CD4-positive, alpha-beta memory T cell (primary cell): ENCODE results near the gene GOLT1A. TPM values are rescaled to one million over a fixed set of nuclear protein-coding genes. Genes with fewer than 3 reads are reported as not detected.

Experiments used
- CTCF ChIA-PET: fragments of 350-600 bp; sonication (Branson Sonifier 250); formaldehyde crosslinking; loops from one replicate; lab custom pipeline; 2021; ENCODE audit warnings: inconsistent platforms; ENCODE audit not compliant: partially characterized antibody; lab: Charles Lee
- POLR2A ChIA-PET: fragments of 350-600 bp; sonication (Branson Sonifier 250); formaldehyde crosslinking; loops from one replicate; lab custom pipeline; 2021; ENCODE audit not compliant: partially characterized antibody; lab: Charles Lee
- DNase-seq, 5 donors: peaks; one replicate each; pipeline versions ENCODE4 v3.0.0 to v3.0.0-alpha.2; 2020 to 2022; ENCODE audit warnings: mixed read lengths in 1 of 5
- H3K27ac ChIP-seq: one replicate; pipeline ENCODE4 v1.7.0; 2013; ENCODE audit warnings: low read depth, low read length
- H3K27me3 ChIP-seq: 2 replicates; pipeline ENCODE4 v1.7.0; 2013; ENCODE audit warnings: mild to moderate bottlenecking, low read length, moderate library complexity; ENCODE audit not compliant: insufficient read depth
- H3K36me3 ChIP-seq: 2 replicates; pipeline ENCODE4 v1.7.0; 2013; ENCODE audit warnings: mild to moderate bottlenecking, low read length, moderate library complexity; ENCODE audit not compliant: insufficient read depth
- H3K4me1 ChIP-seq: 2 replicates; pipeline ENCODE4 v1.7.0; 2013; ENCODE audit warnings: mild to moderate bottlenecking, low read length, moderate library complexity; ENCODE audit not compliant: insufficient read depth
- H3K4me3 ChIP-seq, 2 donors: one replicate each; pipeline ENCODE4 v1.7.0; 2013; ENCODE audit warnings: low read length in 2 of 2, mild to moderate bottlenecking in 1 of 2
- H3K9me3 ChIP-seq, 2 donors: one replicate each; pipeline ENCODE4 v1.7.0; 2013; ENCODE audit warnings: low read length in 2 of 2, control low read depth in 1 of 2; ENCODE audit not compliant: control insufficient read depth in 1 of 2
- H3K27ac Mint-ChIP-seq, 7 donors: one replicate each; pipeline ENCODE4 v1.8.0; 2020 to 2021; ENCODE audit warnings: mixed read lengths in 7 of 7, mild to moderate bottlenecking in 6 of 7, inconsistent platforms in 3 of 7, moderate library complexity in 3 of 7
- H3K27me3 Mint-ChIP-seq, 2 donors: one replicate each; pipeline ENCODE4 v1.8.0; 2020 to 2021; ENCODE audit warnings: mixed read lengths in 2 of 2
- H3K36me3 Mint-ChIP-seq, 2 donors: one replicate each; pipeline ENCODE4 v1.8.0; 2020 to 2021; ENCODE audit warnings: mixed read lengths in 2 of 2, inconsistent platforms in 1 of 2, mild to moderate bottlenecking in 1 of 2
- H3K4me1 Mint-ChIP-seq, 4 donors: one replicate each; pipeline ENCODE4 v1.8.0; 2020 to 2021; ENCODE audit warnings: mixed read lengths in 4 of 4, mild to moderate bottlenecking in 1 of 4
- H3K4me3 Mint-ChIP-seq, 8 donors: one replicate each; pipeline ENCODE4 v1.8.0; 2020 to 2021; ENCODE audit warnings: mixed read lengths in 8 of 8, mild to moderate bottlenecking in 7 of 8, moderate library complexity in 6 of 8, inconsistent platforms in 3 of 8
- H3K9me3 Mint-ChIP-seq, 8 donors: one replicate each; pipeline ENCODE4 v1.8.0; 2020 to 2021; ENCODE audit warnings: mixed read lengths in 8 of 8, mild to moderate bottlenecking in 5 of 8, inconsistent platforms in 3 of 8, moderate library complexity in 1 of 8
- intact Hi-C: fragments of 100-400 bp; cut with micrococcal nuclease; formaldehyde crosslinking; loops from one replicate; pipeline ENCODE4 v1.15.1; 2023
- polyA plus RNA-seq, 2 donors: library from polyadenylated mRNA; unstranded; fragments of 300-500 nt; fragmentation: Illumina TruSeq; gene quantifications; one replicate each; pipeline ENCODE4 v1.2.3, GENCODE V29; 2021
- total RNA-seq, 2 experiments: library from RNA; stranded (reverse); gene quantifications; one replicate each; pipeline ENCODE4 v1.2.3, GENCODE V29; 2021

GOLT1A gene
- total and polyA plus RNA-seq, 4 experiments from 2014 or later, result 0.39 to 0.54 (median 0.41) TPM; not detected in 1

DNA sequence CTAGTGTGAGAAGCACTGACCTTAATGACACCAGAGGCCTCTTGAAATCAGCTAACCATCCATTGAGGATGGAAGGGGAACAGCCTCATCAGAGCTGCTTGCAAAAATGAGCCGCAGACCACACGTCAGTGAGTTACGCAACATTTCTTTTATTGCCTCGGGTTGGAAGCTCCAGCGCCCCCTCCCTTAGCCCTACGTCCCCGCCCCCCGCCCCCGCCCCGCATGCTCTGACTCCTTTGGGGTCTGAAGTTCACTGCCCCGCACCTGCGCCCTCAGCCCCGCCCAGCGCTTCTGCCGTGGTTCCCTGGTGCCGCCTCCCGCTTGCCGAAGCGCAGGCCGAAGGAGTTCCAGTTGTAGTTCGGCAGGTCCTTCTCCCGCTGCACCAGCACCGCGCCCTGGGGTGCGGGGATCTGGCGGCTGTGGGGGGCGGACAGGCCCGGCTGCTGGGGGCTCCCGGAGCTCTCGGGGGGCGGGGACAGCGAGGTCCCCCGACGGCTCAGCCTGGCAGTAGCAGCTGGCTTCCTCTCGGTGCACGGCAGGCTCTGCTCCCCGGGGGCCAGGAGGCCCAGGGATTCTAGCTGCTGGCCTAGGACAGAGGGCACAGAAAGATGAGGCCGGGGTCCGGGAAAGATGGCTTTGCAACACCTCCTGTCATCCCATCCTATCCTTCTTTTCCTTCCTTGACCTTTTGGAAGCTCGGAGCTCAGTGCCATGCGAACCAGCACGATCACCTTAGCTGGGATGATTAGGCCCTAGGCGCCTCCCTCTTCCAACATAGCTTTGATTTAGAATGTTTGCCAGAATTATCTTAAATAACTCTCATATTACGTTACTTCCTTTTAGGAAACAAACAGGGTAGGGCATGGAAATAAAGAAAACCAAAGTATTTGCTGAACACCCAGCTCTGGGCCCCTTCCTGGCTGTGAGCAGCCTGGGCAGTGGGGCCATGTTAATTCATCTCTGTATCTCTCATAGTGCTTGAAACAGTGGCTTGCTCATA, 23.3 kb downstream of the GOLT1A start:
- Mint-ChIP-seq H3K27ac (peak overlapping the region in 5 of 7 donors; percentile 30 to 82 (median 43)), H3K27me3 (peaks cover 29 to 53% of the 10 kb centered on the region in 2 donors), H3K4me1 (peaks cover 14 to 44% (median 20%) of the 10 kb centered on the region in 4 donors), H3K4me3 (peak overlapping the region in 5 of 8 donors; percentile 36 to 71 (median 47)), H3K9me3 (no peaks in the 10 kb centered on the region), H3K36me3 (no peaks in the 10 kb centered on the region)
- POLR2A ChIA-PET, result interaction anchor here (1.2 kb wide), 1 partner anchor 8 kb away, joined by 4 read pairs; no protein-coding TSS in a partner anchor
- Histone ChIP-seq H3K9me3 (no peaks in the 10 kb centered on the region), H3K27me3 (peaks cover 11% of the 10 kb centered on the region), H3K4me1 (peaks cover 12% of the 10 kb centered on the region), H3K27ac (no peak overlapping the region), H3K4me3 (no peak overlapping the region), H3K36me3 (no peaks in the 10 kb centered on the region)
- CTCF ChIA-PET, result interaction anchor here (1.0 to 1.2 kb wide), 3 partner anchors 8 to 25 kb away, joined by 3 to 6 read pairs (median 3); partner anchors contain the start of gene REN
- peak in 2 of 5 donors; percentile 4 to 64 for DNase-seq
- intact Hi-C loops, result no loop called here

DNA sequence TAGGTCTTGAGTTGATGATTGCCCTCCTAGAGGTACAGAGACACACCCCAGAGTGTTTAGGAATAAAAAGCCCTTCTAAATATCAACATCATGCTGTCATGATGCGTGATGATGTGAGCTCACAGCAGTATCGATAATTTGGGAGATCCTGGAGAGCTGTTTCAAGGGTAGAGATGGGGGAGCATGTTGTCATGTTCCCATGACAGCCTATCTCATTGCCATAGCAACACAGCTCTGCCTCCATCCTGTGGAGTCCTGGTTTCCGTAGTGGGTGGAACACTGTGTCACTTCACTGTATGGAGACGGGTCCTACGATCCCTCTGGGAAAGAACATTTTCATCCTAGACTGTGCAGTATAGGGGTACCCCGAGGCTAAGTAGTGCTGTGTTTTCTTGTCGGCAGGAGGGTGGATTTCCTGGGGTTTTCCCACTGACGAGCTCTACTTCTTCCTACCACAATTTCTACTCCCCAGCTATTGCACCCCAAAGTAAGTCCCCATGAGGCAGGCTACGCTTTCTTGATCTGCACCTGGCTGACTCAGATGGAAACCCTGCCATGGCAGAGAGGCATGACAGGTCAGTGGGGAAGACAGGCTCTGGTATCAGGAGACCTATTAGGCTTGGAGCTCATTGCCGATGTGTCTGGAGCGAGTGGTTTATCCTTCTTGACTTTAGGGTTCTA, 24.7 kb downstream of the GOLT1A start:
- intact Hi-C loops, result no loop called here

DNA sequence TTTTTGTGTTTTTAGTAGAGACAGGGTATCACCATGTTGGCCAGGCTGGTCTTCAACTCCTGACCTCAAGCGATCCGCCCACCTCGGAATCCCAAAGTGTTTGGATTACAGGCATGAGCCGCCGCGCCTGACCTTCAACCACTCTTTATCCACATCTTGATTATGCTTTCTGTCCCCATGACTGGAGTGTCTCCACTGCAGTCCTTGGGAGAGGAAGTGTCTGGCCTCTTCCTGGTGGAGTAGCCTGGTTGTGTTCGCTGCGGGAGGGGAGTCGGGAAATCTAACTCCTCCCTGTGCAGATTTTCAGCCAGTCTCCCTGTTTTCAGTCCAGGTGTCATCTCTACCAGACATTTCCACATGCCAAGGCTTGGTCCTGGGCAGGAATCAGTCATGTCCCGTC, 27.2 kb downstream of the GOLT1A start:
- ChIA-PET CTCF (interaction anchor here (1.1 to 1.6 kb wide), 2 partner anchors 21 to 24 kb away, joined by 3 to 4 read pairs; no protein-coding TSS in a partner anchor), POLR2A (no interaction called here)
- Histone ChIP-seq H3K27me3 (peaks cover 11% of the 10 kb centered on the region), H3K9me3 (no peaks in the 10 kb centered on the region), H3K4me3 (no peak overlapping the region), H3K36me3 (no peaks in the 10 kb centered on the region), H3K27ac (no peak overlapping the region), H3K4me1 (peaks cover 12% of the 10 kb centered on the region)
- DNase-seq, result no peak
- no peak overlapping the region for H3K4me3 Mint-ChIP-seq
- H3K9me3 Mint-ChIP-seq, result peaks cover 0 to 4% (median 0%) of the 10 kb centered on the region in 8 donors
- peaks cover 26 to 40% of the 10 kb centered on the region in 2 donors for H3K27me3 Mint-ChIP-seq
- intact Hi-C loops, result no loop called here
- no peak overlapping the region for H3K27ac Mint-ChIP-seq
- no peaks in the 10 kb centered on the region for H3K36me3 Mint-ChIP-seq
- H3K4me1 Mint-ChIP-seq, result peaks cover 9 to 27% (median 12%) of the 10 kb centered on the region in 4 donors

More for the DNA sequence above, 24.7 kb downstream of the GOLT1A start:
- Histone ChIP-seq H3K27me3 (peaks cover 11% of the 10 kb centered on the region), H3K36me3 (no peaks in the 10 kb centered on the region), H3K27ac (no peak overlapping the region), H3K4me1 (peaks cover 12% of the 10 kb centered on the region), H3K4me3 (no peak overlapping the region), H3K9me3 (no peaks in the 10 kb centered on the region)
- H3K27ac Mint-ChIP-seq, result peak overlapping the region in 5 of 7 donors; percentile 52 to 84 (median 73)
- H3K4me1 Mint-ChIP-seq, result peaks cover 9 to 30% (median 12%) of the 10 kb centered on the region in 4 donors
- ChIA-PET POLR2A (interaction anchor here (1.2 kb wide), 1 partner anchor 9 kb away, joined by 4 read pairs; no protein-coding TSS in a partner anchor), CTCF (interaction anchor here (0.7 to 1.8 kb wide), 5 partner anchors 9 to 174 kb away, joined by 3 to 9 read pairs (median 3); no protein-coding TSS in a partner anchor)
- peak in 2 of 5 donors; percentile 5 to 61 for DNase-seq
- H3K9me3 Mint-ChIP-seq, result no peaks in the 10 kb centered on the region
- H3K4me3 Mint-ChIP-seq, result peak overlapping the region in 3 of 8 donors; percentile 14 to 55 (median 33)
- peaks cover 29 to 51% of the 10 kb centered on the region in 2 donors for H3K27me3 Mint-ChIP-seq
- H3K36me3 Mint-ChIP-seq, result no peaks in the 10 kb centered on the region

DNA sequence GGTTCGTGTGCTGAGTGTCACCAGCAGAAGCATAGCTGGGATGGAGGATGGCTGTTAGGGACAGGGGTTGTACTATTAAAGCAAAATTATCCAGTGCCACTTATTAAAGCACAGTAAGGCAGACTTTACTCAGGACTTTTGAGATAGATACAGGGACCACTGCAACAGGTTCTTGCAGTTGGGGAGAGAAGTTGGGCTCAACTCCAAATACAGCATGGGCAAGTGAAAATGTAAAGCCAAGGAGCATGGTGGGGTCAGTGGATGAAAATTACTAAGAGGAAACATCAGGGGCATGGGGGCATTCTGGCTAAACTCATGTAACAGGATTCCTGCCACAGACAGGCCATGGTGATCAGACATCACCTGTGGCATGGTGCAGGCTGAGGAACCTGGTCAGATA, 32.7 kb downstream of the GOLT1A start:
- CTCF ChIA-PET, result no interaction called here
- Histone ChIP-seq H3K9me3 (no peaks in the 10 kb centered on the region), H3K4me3 (no peak overlapping the region), H3K36me3 (no peaks in the 10 kb centered on the region), H3K27me3 (peaks cover 5% of the 10 kb centered on the region), H3K4me1 (no peaks in the 10 kb centered on the region), H3K27ac (no peak overlapping the region)
- Mint-ChIP-seq H3K4me3 (no peak overlapping the region), H3K27me3 (peaks cover 6 to 8% of the 10 kb centered on the region in 2 donors), H3K9me3 (peaks cover 0 to 10% (median 0%) of the 10 kb centered on the region in 8 donors), H3K27ac (no peak overlapping the region), H3K36me3 (no peaks in the 10 kb centered on the region), H3K4me1 (no peaks in the 10 kb centered on the region)
- DNase-seq, result no peak
- intact Hi-C loops, result no loop called here
- POLR2A ChIA-PET, result no interaction called here

DNA sequence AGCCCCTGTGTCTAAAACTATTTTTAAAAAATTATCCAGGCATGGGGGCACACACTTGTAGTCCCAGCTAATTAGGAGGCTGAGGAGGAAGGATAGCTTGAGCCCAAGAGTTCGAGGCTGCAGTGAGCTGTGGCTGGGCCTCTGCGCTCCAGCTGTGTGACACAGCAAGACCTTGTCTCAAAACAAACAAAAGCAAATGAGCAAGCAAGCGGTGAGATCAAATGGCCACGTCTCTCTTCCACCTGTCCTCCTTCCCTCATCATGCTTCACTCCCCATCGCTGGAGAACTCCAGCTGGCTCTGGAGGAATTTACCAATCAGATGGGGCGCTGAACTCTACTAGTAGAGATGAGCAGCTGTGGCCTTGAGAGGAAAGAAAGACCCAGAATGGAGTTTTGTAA, 33.7 kb downstream of the GOLT1A start:
- CTCF ChIA-PET, result interaction anchor here (1.0 kb wide), 1 partner anchor 27 kb away, joined by 3 read pairs; no protein-coding TSS in a partner anchor
- intact Hi-C loops, result no loop called here
- no peaks in the 10 kb centered on the region for H3K36me3 Mint-ChIP-seq

DNA sequence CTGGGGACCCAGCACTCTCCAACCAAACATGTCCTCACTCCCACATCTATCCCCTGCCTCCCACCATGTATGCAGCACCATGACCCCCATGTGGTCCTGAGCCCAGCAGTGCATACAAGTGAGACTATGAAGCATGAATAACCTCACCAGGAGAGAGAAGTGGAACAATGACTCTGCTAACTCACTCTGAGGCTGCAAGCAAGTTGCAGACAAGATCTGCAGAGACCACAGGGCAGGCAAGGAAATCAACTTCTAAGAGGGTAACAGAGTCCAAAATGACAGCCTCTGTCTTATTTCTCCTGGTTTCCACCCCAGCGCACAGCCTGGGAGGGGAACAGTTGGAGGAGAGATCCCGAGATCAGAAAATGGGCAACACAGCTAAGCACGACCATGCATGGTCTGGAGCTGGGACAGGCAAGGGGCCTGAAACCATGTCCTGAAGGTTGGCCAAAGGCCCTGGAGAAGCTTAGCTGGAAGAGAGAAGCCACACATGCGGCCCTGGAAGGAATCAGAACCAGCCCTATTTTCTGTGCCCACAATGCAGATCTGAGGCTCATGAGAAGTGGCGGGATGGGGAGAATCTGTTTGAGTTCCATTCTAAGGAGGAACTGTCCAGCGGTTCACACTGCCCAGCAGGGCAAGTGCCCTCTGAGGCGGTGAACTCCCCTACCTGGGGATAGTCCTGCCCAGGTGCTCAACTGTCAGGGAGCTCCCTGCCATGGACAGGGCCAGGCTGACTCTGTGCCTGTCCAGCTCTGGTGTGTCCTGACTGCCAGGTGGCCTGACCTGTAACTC, 35.1 kb downstream of the GOLT1A start:
- no peak for DNase-seq
- intact Hi-C loops, result no loop called here
- H3K4me1 Mint-ChIP-seq, result no peaks in the 10 kb centered on the region
- peaks cover 0 to 11% (median 1%) of the 10 kb centered on the region in 8 donors for H3K9me3 Mint-ChIP-seq
- H3K9me3 ChIP-seq, result no peaks in the 10 kb centered on the region
- no peaks in the 10 kb centered on the region for H3K27me3 ChIP-seq
- H3K27ac ChIP-seq, result no peak overlapping the region
- H3K4me3 ChIP-seq, result no peak overlapping the region
- H3K4me3 Mint-ChIP-seq, result no peak overlapping the region
- CTCF ChIA-PET, result no interaction called here
- H3K27ac Mint-ChIP-seq, result no peak overlapping the region
- no peaks in the 10 kb centered on the region for H3K4me1 ChIP-seq
- H3K27me3 Mint-ChIP-seq, result peaks cover 7 to 11% of the 10 kb centered on the region in 2 donors
- H3K36me3 ChIP-seq, result no peaks in the 10 kb centered on the region
- POLR2A ChIA-PET, result no interaction called here
- H3K36me3 Mint-ChIP-seq, result no peaks in the 10 kb centered on the region

More for the DNA sequence above, 33.7 kb downstream of the GOLT1A start:
- Histone ChIP-seq H3K4me3 (no peak overlapping the region), H3K9me3 (no peaks in the 10 kb centered on the region), H3K27ac (no peak overlapping the region), H3K36me3 (no peaks in the 10 kb centered on the region), H3K27me3 (no peaks in the 10 kb centered on the region), H3K4me1 (no peaks in the 10 kb centered on the region)
- no peak for DNase-seq
- H3K27me3 Mint-ChIP-seq, result peaks cover 6 to 8% of the 10 kb centered on the region in 2 donors
- POLR2A ChIA-PET, result no interaction called here
- H3K27ac Mint-ChIP-seq, result no peak overlapping the region
- H3K4me1 Mint-ChIP-seq, result no peaks in the 10 kb centered on the region
- peaks cover 0 to 10% (median 0%) of the 10 kb centered on the region in 8 donors for H3K9me3 Mint-ChIP-seq
- no peak overlapping the region for H3K4me3 Mint-ChIP-seq
